Panc1 (cell line): ENCODE results near the gene ERCC5. TPM values are rescaled to one million over a fixed set of nuclear protein-coding genes. Genes with fewer than 3 reads are reported as not detected.

Experiments used
- ATAC-seq: fragments of 200-7000 bp; cut with Tn5 transposase; 2 replicates; pipeline ENCODE4 v1.9.1; 2020; ENCODE audit warnings: mild to moderate bottlenecking, moderate library complexity
- BruUV-seq: library from RNA; stranded (reverse); fragments of 400-500 nt; replicated peaks from 2 replicates; lab custom pipeline; 2021; lab: Mats Ljungman, UMichigan
- CTCF ChIA-PET: fragments of 300-600 bp; sonication (Branson Sonifier 250); formaldehyde crosslinking; loops from one replicate; lab custom pipeline; 2022; ENCODE audit warnings: antibody characterized with exemption; lab: Charles Lee
- POLR2A ChIA-PET: fragments of 300-600 bp; sonication (Branson Sonifier 250); formaldehyde crosslinking; loops from one replicate; lab custom pipeline; 2022; ENCODE audit warnings: antibody characterized with exemption; lab: Charles Lee
- DNase-seq: peaks from one replicate; pipeline ENCODE4 v3.0.0-alpha.2; 2010; ENCODE audit warnings: low read depth, low spot score
- H3K27ac ChIP-seq: 2 replicates; pipeline ENCODE4 v1.5.1; 2011; ENCODE audit warnings: mild to moderate bottlenecking, low read length, inconsistent platforms
- H3K27me3 ChIP-seq: fragments of 200-500 bp; sonication (Bioruptor generic); 2 replicates; pipeline ENCODE4 v1.6.0; 2014; ENCODE audit warnings: low read length, inconsistent platforms; ENCODE audit not compliant: control insufficient read depth, insufficient read depth
- H3K36me3 ChIP-seq: fragments of 200-500 bp; sonication (Bioruptor generic); 2 replicates; pipeline ENCODE4 v1.5.1; 2014; ENCODE audit warnings: inconsistent platforms, mild to moderate bottlenecking, low read length, moderate library complexity; ENCODE audit not compliant: control insufficient read depth, insufficient read depth
- H3K4me1 ChIP-seq: 2 replicates; pipeline ENCODE4 v1.5.1; 2011; ENCODE audit warnings: inconsistent platforms, mild to moderate bottlenecking, low read length, moderate library complexity; ENCODE audit not compliant: control insufficient read depth, insufficient read depth
- H3K4me3 ChIP-seq, 2 experiments: 2 replicates each; pipeline ENCODE4 v1.5.1; 2011 to 2012; ENCODE audit warnings: low read depth in 2 of 2, low read length in 2 of 2, mild to moderate bottlenecking in 2 of 2, inconsistent platforms in 1 of 2, moderate library complexity in 1 of 2
- H3K9me3 ChIP-seq: fragments of 200-500 bp; sonication (Bioruptor generic); 2 replicates; pipeline ENCODE4 v1.5.1; 2014; ENCODE audit warnings: low read depth, mild to moderate bottlenecking, inconsistent platforms, low read length, moderate library complexity; ENCODE audit not compliant: control insufficient read depth, insufficient read depth
- CTCF ChIP-seq: fragments of 450-650 bp; IDR thresholded peaks from 2 replicates; pipeline ENCODE4 v1.5.1; 2017; ENCODE audit warnings: mild to moderate bottlenecking
- POLR2AphosphoS5 ChIP-seq: IDR thresholded peaks from 2 replicates; pipeline ENCODE4 v1.6.1; 2012; ENCODE audit warnings: mild to moderate bottlenecking, low read depth, low read length, moderate library complexity
- REST ChIP-seq, 2 experiments: IDR thresholded peaks; 2 replicates each; pipeline ENCODE4 v1.6.1; 2011 to 2012; ENCODE audit warnings: low read depth in 2 of 2, control low read depth in 1 of 2, low read length in 1 of 2, mild to moderate bottlenecking in 1 of 2, moderate library complexity in 1 of 2; ENCODE audit not compliant: insufficient read depth in 1 of 2
- SIN3A ChIP-seq: IDR thresholded peaks from 2 replicates; pipeline ENCODE4 v1.6.1; 2012; ENCODE audit warnings: low read depth, mild to moderate bottlenecking, low read length, moderate library complexity, borderline replicate concordance; ENCODE audit not compliant: insufficient read depth
- TCF7L2 ChIP-seq: IDR thresholded peaks from 2 replicates; pipeline ENCODE4 v1.6.1; 2011; ENCODE audit warnings: mild to moderate bottlenecking, low read depth, low read length, inconsistent platforms
- in situ Hi-C: cut with HindIII; loops from 2 replicates; pipeline ENCODE4 v1.10.0; 2016; ENCODE audit warnings: low sequenced_read_pairs, low pct_unique_long_range_greater_than_20kb
- intact Hi-C: fragments of 100-400 bp; cut with micrococcal nuclease; formaldehyde crosslinking; loops from one replicate; pipeline ENCODE4 v1.10.0; 2022; ENCODE audit not compliant: unreplicated experiment
- total RNA-seq: library from RNA; stranded (reverse); gene quantifications from one replicate; pipeline ENCODE4 v1.2.1, GENCODE V29; 2021; ENCODE audit not compliant: unreplicated experiment

The ERCC5 gene
- total RNA-seq, 1 experiment from 2014 or later, result 19.6 TPM

GRCh38 chr13:102877303-102877702 lies 31.5 kb downstream of the ERCC5 start:
- no peak overlapping the region for H3K4me3 ChIP-seq
- no peaks in the 10 kb centered on the region for H3K27me3 ChIP-seq
- BruUV-seq, result no TSS peak
- intact Hi-C loops, result no loop called here
- ChIA-PET CTCF (no interaction called here), POLR2A (no interaction called here)
- no peak for DNase-seq
- no peak for TF ChIP-seq POLR2AphosphoS5
- TF ChIP-seq CTCF, result no peak
- TF ChIP-seq SIN3A, result no peak
- TF ChIP-seq TCF7L2, result no peak
- no peak for TF ChIP-seq REST (IDR thresholded peaks at IDR 0.05; ENCODE audit: insufficient read depth in 1 of 2, low read depth in 2 of 2, low read length in 1 of 2)
- no peak overlapping the region for H3K27ac ChIP-seq
- H3K36me3 ChIP-seq, result peaks cover 3% of the 10 kb centered on the region; the same call in 1 of the 2 replicates
- in situ Hi-C loops, result no loop called here
- no peak for ATAC-seq
- H3K4me1 ChIP-seq, result no peaks in the 10 kb centered on the region
- no peaks in the 10 kb centered on the region for H3K9me3 ChIP-seq

GRCh38 chr13:102878481-102878880 lies 32.6 kb downstream of the ERCC5 start:
- no peak for ATAC-seq
- no peak for DNase-seq
- in situ Hi-C loops (no loop called here), intact Hi-C loops (no loop called here)
- Histone ChIP-seq H3K4me3 (no peak overlapping the region), H3K9me3 (no peaks in the 10 kb centered on the region), H3K4me1 (no peaks in the 10 kb centered on the region), H3K36me3 (no peaks in the 10 kb centered on the region; the same call in 1 of the 2 replicates), H3K27ac (no peak overlapping the region), H3K27me3 (no peaks in the 10 kb centered on the region)
- POLR2A ChIA-PET, result no interaction called here
- TF ChIP-seq CTCF, result no peak
- TF ChIP-seq SIN3A, result no peak
- TF ChIP-seq TCF7L2, result no peak
- no peak for TF ChIP-seq REST (IDR thresholded peaks at IDR 0.05; ENCODE audit: insufficient read depth in 1 of 2, low read depth in 2 of 2, low read length in 1 of 2)
- TF ChIP-seq POLR2AphosphoS5, result no peak
- CTCF ChIA-PET, result no interaction called here
- BruUV-seq, result no TSS peak
